Measurements from ENCODE around the gene OR2T35. TPM values are rescaled to one million over a fixed set of nuclear protein-coding genes. Genes with fewer than 3 reads are reported as not detected.

Gene OR2T35, protein sequence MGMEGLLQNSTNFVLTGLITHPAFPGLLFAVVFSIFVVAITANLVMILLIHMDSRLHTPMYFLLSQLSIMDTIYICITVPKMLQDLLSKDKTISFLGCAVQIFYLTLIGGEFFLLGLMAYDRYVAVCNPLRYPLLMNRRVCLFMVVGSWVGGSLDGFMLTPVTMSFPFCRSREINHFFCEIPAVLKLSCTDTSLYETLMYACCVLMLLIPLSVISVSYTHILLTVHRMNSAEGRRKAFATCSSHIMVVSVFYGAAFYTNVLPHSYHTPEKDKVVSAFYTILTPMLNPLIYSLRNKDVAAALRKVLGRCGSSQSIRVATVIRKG
- not detected in 2 replicates for total RNA-seq

DNA sequence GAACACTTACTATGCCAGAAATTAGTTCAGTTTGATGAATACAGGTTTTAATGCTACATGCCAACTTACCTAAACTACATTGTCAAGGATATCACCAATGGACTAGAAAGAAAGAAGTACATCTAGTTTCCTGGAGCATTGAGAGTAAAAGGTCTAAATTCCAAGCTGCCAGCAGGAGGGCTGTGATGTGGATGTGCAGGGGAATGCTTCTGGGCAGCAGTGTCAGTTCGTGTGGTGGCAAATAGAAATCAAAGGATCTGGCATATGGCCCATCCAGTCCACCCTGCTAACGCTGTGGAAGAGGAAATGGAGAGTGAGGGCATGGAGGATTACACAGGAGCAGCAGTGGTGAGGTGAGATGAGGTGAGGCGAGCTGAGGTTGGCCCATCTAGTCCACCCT lies at the start of gene OR2T35:
OR2T35 (minus strand) TSS at position 101 of the 400 bp plus-strand sequence. CDS start 6,020 bp downstream, outside the sequence.

DNA sequence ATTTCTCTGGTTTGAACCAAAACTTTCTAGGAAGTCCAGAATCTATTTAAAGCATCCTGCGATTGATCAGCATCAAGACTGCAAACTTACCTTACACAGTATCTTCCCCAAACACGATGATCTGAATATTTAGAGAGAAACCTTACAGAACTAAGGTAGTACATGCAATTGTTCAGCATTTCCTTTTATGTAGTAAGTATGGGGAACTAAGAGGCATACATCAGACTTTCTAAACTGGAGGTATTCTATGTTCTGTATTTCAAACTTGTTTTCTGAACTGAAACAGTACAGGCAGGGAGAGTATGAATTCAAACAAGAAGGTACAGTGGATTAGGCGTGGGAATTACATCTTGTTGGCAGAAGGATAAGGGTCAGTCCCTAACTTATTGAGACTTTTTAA lies 10.3 kb upstream of the OR2T35 start, which contains the start of gene OR2T27:
OR2T27 (minus strand) TSS at position 175 of the 400 bp plus-strand sequence. CDS start 4,644 bp downstream, outside the sequence.

DNA sequence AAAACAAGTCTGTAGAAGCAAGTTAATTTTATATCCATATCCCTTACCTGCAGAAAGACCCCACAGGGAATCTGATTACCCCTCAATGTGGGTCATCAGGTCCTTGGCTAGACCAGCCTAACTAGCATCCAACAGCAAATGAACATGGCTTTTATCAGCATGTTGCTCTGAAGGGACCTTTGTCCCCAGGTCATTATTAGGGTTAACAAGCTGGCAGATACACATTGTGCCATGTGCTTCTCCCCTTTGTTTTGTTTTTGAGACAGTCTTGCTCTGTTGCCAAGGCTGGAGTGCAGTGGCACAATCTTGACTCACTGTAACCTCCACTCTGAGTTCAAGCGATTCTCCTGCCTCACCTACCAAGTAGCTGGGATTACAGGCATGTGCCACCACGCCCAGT lies 10.1 kb downstream of the OR2T35 start, which contains the start of gene OR2T11:
OR2T11 (minus strand) TSS at position 101 of the 400 bp plus-strand sequence. CDS start 7,963 bp downstream, outside the sequence.

DNA sequence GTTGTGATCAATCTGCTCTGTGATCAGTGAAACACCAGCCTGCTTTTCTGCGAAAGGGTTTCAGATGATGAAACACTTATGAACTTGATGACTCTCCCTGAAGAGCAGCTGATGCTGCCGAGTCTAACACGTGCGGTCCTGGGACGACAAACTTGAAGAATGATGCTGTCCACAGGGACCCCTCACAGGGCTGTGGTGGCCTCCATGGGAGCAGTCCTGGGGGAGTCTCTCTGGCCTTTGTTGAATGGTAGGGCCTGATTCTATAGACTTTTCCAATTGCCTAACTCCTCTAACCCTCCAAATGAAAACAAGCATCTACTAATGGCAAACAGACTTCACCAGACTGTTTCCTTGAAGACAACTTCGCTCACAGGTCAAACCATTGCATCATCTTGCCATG lies 47.5 kb downstream of the OR2T35 start, which contains the start of gene OR2T10:
OR2T10 (minus strand) TSS at position 112 of the 400 bp plus-strand sequence. CDS start 3,932 bp downstream, outside the sequence.

Other genes with a start within 250 kb of the OR2T35 start
- not detected in 2 replicates for gene OR2T1, start 242.2 kb downstream of the OR2T35 start, total RNA-seq
- gene OR2T2, start 199.6 kb downstream of the OR2T35 start, total RNA-seq: not detected in 2 replicates
- gene OR2T3, start 171.9 kb downstream of the OR2T35 start, total RNA-seq: not detected in 2 replicates
- gene OR2T5, start 156.7 kb downstream of the OR2T35 start, total RNA-seq: not detected in 2 replicates
- not detected in 2 replicates for gene OR2G6, start 137.2 kb downstream of the OR2T35 start, total RNA-seq
- gene OR2T29, start 82.5 kb downstream of the OR2T35 start, total RNA-seq: not detected in 2 replicates
- not detected in 2 replicates for gene OR2T34, start 70.5 kb downstream of the OR2T35 start, total RNA-seq
- not detected in 2 replicates for gene OR2T10, start 47.6 kb downstream of the OR2T35 start, total RNA-seq
- gene OR2T11, start 10.2 kb downstream of the OR2T35 start, total RNA-seq: not detected in 2 replicates
- not detected in 2 replicates for gene OR2T27, start 10.2 kb upstream of the OR2T35 start, total RNA-seq
- not detected in 2 replicates for gene OR14I1, start 57.5 kb upstream of the OR2T35 start, total RNA-seq
- not detected in 2 replicates for gene LYPD8, start 110.5 kb upstream of the OR2T35 start, total RNA-seq
- gene SH3BP5L, start 180.6 kb upstream of the OR2T35 start, total RNA-seq: 18.0 and 21.7 TPM in 2 replicates
- gene ZNF672, start 192.9 kb upstream of the OR2T35 start, total RNA-seq: 13.9 and 14.9 TPM in 2 replicates
- 9.7 and 11.6 TPM in 2 replicates for gene ZNF692, start 213.8 kb upstream of the OR2T35 start, total RNA-seq